ENCODE measurements around the gene SPDL1. TPM values are rescaled to one million over a fixed set of nuclear protein-coding genes. Genes with fewer than 3 reads are reported as not detected.

SPDL1 gene
- total RNA-seq, 8 experiments from 2014 or later: 16.2 to 42.6 (median 21.6) TPM

DNA sequence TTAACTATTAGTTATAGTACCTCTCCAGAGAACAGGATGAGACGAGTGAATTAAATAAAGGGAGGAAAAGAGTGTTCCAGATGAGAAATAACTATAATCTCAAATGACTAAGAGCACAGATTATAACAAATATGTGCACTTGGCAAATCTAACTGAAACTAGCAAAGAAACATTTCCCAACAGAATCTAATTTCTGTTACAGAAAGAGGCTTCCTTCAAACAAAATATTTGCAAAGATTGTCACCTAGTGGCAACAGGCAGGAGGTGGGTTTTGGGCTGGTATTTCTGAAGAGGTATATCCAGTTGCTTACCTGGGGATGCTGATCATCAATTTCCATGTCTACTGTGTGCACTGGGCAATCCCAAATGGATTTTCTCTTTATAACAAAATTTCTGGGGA is 5.6 kb upstream of the SPDL1 start:
- Histone ChIP-seq H3K4me3 (no peak overlapping the region), H3K4me1 (replicated peaks in 1 of 2) (peaks cover 0 to 3% of the 10 kb centered on the region in 2 donors), H3K27ac (no peak overlapping the region)
- in situ Hi-C loops (cut with MboI; ENCODE audit: low pct_unique_long_range_greater_than_20kb in 2 of 9, low sequenced_read_pairs in 9 of 9, unreplicated experiment in 9 of 9): no loop called here
- WGBS, 10 experiments: 0 to 62% (median 22%) methylated on average over 1 of the region's 1 CpG; no CpG with 5 or more reads in 3 of the 10 experiments
- ATAC-seq (replicated peaks in 6 of 8): no peak

DNA sequence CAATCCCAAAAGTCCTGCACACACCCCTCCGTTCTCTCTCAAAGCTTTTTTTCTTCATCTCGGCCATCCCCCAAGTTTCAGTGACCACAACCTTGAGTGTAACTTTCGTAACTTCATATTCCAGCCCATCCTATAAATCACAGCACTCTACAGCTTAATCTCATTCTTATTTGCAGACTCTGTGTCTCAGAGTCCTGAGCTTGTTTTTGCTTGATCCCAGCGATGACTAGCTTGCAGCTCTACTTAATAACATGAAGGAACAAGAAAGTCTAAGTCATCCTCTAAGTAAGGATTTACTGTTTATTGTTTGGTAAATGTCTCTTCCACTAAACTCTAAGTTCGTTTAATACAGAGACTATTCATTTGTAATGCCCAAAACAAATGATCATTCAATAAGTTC is 2.6 kb upstream of the SPDL1 start:
- no peak for ATAC-seq (replicated peaks in 6 of 8)
- in situ Hi-C loops (cut with MboI; ENCODE audit: low pct_unique_long_range_greater_than_20kb in 2 of 9, low sequenced_read_pairs in 9 of 9, unreplicated experiment in 9 of 9): no loop called here
- Histone ChIP-seq H3K4me3 (no peak overlapping the region), H3K4me1 (replicated peaks in 1 of 2) (peaks cover 0 to 8% of the 10 kb centered on the region in 2 donors), H3K27ac (no peak overlapping the region)
- WGBS, 10 experiments: 13 to 100% (median 50%) methylated on average over 2 to 5 of the region's 5 CpGs; no CpG with 5 or more reads in 1 of the 10 experiments

DNA sequence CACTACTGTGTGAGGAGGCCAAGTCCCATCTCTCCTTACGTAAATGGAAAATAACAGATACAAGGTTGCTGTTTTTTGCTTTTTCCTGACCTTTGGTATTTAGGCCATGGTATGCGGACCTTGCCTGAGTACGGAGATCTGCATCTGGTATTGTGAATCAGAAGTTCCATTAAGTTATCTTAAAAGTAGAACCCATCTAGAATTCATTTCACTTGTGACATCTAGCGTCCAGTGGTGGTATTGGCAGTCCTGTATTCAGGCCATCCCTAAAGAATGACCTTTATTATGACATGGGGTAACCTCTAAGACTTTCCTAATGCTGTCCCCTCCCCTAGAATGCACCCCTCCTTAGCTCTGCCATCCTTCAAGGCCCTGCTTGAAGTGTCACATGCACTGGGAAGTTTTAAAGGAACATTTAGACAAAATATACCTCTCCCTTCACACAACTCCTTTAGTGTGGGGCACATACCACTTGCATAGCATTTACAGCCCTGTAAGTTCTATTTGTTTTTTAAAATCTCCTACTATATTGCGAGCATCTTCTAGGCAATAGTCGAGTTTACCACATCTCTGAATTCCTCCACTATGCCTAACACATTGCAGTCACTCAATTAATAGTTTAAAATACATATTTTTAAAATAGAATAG is 1.9 kb upstream of the SPDL1 start:
- in situ Hi-C loops (cut with MboI; ENCODE audit: low pct_unique_long_range_greater_than_20kb in 2 of 9, low sequenced_read_pairs in 9 of 9, unreplicated experiment in 9 of 9): no loop called here
- Histone ChIP-seq H3K4me3 (no peak overlapping the region), H3K4me1 (replicated peaks in 1 of 2) (peaks cover 0 to 8% of the 10 kb centered on the region in 2 donors), H3K27ac (no peak overlapping the region)
- 0 to 33% (median 6%) methylated on average over 1 to 6 of the region's 6 CpGs; no CpG with 5 or more reads in 1 of the 10 experiments for WGBS, 10 experiments
- ATAC-seq (replicated peaks in 6 of 8): peak in 3 of 8 experiments; percentile 10 to 20 (median 12)

DNA sequence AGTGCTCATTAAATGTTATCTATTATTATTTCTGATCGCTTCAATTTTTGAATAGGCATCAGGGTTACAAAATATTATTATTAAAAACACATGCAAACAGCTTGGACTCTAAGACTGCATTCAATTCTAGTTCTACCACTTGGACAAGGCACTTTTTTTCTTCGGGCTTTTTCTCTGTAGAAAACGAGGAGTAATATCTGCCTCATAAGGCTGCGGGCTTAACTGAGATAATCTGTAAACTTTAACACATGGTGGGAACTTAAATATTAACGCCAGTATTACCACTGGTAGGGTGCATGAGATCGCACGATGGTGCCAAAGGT is 511 bp upstream of the SPDL1 start:
- in situ Hi-C loops (cut with MboI; ENCODE audit: low pct_unique_long_range_greater_than_20kb in 2 of 9, low sequenced_read_pairs in 9 of 9, unreplicated experiment in 9 of 9): no loop called here
- peak overlapping the region in 1 of 2 donors; percentile 9 for H3K27ac ChIP-seq
- WGBS, 10 experiments: 0 to 20% (median 4%) methylated on average over 1 to 7 of the region's 7 CpGs
- ATAC-seq (replicated peaks in 6 of 8): peak in 6 of 8 experiments; percentile 18 to 38 (median 29)
- peaks cover 0 to 8% of the 10 kb centered on the region in 2 donors for H3K4me1 ChIP-seq (replicated peaks in 1 of 2)
- peak overlapping the region; percentile 65 to 99 (median 94) for H3K4me3 ChIP-seq

DNA sequence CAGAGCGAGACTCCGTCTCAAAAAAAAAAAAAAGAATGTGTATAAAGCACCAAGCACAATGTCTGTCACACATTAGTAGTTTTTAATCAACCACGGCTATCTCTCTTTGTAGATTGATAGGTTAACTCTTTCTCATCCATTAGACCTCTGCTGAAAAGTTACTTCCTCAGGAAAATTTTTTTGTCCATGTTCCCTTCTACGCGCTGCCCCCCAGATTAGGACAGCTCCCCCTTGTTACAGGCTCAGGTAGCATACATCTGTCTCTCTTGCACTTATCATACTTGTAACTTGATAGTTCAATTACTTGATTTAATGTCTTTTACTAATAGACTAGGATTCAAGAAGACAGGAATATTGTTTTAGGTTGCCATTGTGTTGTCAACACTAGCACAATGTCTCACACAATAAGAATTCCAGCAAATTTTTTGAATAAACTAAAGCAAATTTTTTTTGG is 1.5 kb downstream of the SPDL1 start:
- no peak overlapping the region for H3K27ac ChIP-seq

DNA sequence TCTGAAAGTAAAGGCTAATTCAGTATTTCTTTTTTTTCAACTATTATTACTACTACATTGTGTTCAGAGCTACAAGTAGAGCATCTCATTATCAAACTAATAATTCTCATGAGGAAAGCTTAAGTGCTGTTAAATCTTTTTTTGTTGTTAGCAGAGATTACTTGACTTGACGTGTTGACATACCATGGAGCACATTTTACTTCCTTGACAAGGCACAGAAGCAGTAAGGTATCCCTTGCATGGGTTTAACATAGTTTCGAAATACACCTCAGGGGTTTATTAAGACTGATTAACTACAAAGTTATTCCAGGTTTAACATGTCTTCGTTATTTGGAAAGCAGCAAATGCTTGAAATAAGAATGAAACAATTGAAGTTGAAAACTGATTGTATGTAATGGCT is 7.0 kb downstream of the SPDL1 start:
- no peak for ATAC-seq (replicated peaks in 6 of 8)
- WGBS, 10 experiments: 80 to 100% (median 96%) methylated on average over 1 to 3 of the region's 3 CpGs
- no peak overlapping the region for H3K27ac ChIP-seq
- no peak overlapping the region for H3K4me3 ChIP-seq
- no peaks in the 10 kb centered on the region for H3K4me1 ChIP-seq (replicated peaks in 1 of 2)
- in situ Hi-C loops (cut with MboI; ENCODE audit: low pct_unique_long_range_greater_than_20kb in 2 of 9, low sequenced_read_pairs in 9 of 9, unreplicated experiment in 9 of 9): no loop called here

More for the DNA sequence above, 1.5 kb downstream of the SPDL1 start:
- no peak for ATAC-seq (replicated peaks in 6 of 8)
- H3K4me3 ChIP-seq: peak overlapping the region in 4 of 5 donors; percentile 75 to 99 (median 94)
- peaks cover 0 to 8% of the 10 kb centered on the region in 2 donors for H3K4me1 ChIP-seq (replicated peaks in 1 of 2)
- in situ Hi-C loops (cut with MboI; ENCODE audit: low pct_unique_long_range_greater_than_20kb in 2 of 9, low sequenced_read_pairs in 9 of 9, unreplicated experiment in 9 of 9): no loop called here
- 60 to 100% (median 83%) methylated on average over 1 to 3 of the region's 5 CpGs; no CpG with 5 or more reads in 2 of the 10 experiments for WGBS, 10 experiments

DNA sequence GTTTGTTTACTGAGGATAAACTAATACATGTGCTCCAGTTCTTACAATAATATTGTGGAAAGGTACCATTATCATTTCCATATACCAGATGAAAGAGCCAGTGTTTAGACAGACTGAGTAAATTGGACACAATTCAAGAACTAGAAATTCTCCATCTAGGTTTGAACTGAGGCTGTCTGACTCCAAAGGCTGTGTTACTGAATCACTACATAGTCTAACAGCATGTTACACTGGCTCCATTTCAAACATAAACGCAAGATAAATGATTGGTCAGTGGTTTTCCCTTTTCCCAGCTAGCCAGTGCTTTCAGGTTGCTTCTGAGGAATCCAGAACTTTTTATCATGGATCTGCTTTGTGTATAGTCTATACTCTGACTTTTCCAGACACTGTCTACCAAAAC is 8.1 kb downstream of the SPDL1 start:
- Histone ChIP-seq H3K4me3 (no peak overlapping the region), H3K4me1 (replicated peaks in 1 of 2) (no peaks in the 10 kb centered on the region), H3K27ac (no peak overlapping the region)
- ATAC-seq (replicated peaks in 6 of 8): no peak
- WGBS, 10 experiments: 0 to 60% (median 0%) methylated on average over 1 of the region's 1 CpG; no CpG with 5 or more reads in 3 of the 10 experiments
- in situ Hi-C loops (cut with MboI; ENCODE audit: low pct_unique_long_range_greater_than_20kb in 2 of 9, low sequenced_read_pairs in 9 of 9, unreplicated experiment in 9 of 9): no loop called here

DNA sequence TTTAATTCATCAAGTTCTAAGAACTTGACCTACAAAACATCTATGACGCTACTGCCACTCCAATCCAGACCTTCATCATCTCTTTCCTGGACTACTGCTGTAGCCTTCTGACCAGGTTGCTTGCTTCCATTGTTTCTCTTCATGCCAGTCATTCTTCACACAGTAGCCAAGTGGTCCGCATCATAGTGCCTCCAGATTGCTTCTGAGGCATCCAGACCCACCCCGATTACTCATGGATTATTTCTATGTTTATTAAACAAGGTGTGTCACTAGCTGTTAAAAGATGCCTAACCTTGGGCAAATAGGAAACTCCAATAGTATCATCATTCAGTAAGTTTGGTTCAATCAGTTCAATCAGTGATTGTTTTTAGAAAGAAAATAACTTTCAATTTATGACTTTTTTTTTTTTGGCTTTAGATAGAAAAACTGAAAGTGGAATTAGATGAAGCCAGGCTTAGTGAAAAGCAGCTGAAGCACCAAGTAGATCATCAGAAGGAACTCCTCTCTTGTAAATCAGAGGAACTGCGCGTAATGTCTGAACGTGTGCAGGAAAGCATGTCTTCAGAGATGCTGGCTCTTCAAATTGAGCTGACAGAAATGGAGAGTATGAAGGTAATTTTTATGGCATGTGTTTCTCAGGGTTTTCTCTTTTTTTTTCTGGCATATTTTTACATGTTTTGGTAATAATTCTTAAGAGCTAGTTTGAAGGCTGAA is 9.5 kb downstream of the SPDL1 start:
- Histone ChIP-seq H3K4me3 (no peak overlapping the region), H3K27ac (no peak overlapping the region), H3K4me1 (replicated peaks in 1 of 2) (no peaks in the 10 kb centered on the region)
- in situ Hi-C loops (cut with MboI; ENCODE audit: low pct_unique_long_range_greater_than_20kb in 2 of 9, low sequenced_read_pairs in 9 of 9, unreplicated experiment in 9 of 9): no loop called here
- WGBS, 10 experiments: 89 to 100% (median 95%) methylated on average over 3 to 6 of the region's 6 CpGs; no CpG with 5 or more reads in 1 of the 10 experiments
- ATAC-seq (replicated peaks in 6 of 8): no peak

DNA sequence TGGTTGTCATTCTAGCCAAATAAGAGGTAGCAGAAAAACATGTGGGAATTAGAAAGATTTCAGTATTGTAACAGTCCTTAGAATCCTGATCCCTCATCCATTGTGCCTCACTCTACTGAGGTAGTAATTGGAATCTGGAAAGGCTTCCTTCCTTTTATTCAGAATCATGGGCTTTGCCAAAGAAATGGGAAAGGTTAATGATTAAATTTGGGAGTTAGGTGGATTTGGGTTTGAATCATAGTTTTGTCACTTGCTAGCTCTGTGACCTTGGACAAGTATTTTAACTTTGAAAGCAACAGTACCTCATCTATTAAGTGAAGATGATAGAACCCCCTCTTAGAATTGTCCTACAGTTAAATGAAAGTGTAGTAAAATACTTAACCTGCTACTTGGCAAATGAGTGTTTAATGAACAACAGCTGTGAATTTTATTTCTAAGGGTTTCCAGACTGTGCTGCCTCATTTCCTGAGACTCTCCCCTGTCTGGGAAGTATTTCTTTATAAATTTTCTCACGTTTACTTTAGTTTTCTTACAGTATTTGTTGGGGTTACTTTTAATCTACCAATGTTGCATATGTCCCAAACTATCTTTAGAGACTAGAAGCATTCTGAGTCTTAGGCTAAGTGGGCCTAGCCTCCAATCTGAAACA is 11.7 kb downstream of the SPDL1 start:
- no peaks in the 10 kb centered on the region for H3K4me1 ChIP-seq (replicated peaks in 1 of 2)
- in situ Hi-C loops (cut with MboI; ENCODE audit: low pct_unique_long_range_greater_than_20kb in 2 of 9, low sequenced_read_pairs in 9 of 9, unreplicated experiment in 9 of 9): no loop called here
- WGBS, 10 experiments: 73 to 100% (median 85%) methylated on average over 1 of the region's 1 CpG; no CpG with 5 or more reads in 2 of the 10 experiments
- ATAC-seq (replicated peaks in 6 of 8): no peak
- no peak overlapping the region for H3K4me3 ChIP-seq
- no peak overlapping the region for H3K27ac ChIP-seq

DNA sequence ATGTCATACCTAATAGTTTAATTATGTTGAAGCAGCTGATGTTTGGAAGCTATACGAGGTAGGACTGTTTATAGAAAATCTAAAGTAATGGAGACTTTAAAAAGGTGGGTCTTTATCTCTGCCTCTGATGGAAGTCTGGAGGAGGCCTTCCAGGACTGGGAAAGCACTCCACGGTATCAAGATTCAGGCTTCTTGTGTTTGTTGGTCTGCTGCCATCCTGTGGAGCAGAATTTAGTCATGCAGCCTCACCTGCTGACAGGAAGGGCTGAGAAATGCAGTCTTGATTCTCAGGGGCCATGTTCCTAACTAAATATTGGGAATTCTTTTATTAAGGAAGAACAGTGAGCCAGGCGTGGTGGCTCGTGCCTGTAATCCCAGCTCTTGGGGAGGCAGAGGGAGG is 15.9 kb downstream of the SPDL1 start:
- no peak for ATAC-seq (replicated peaks in 6 of 8)
- WGBS, 10 experiments: 72 to 100% (median 98%) methylated on average over 1 to 4 of the region's 4 CpGs; no CpG with 5 or more reads in 2 of the 10 experiments
- no peaks in the 10 kb centered on the region for H3K4me1 ChIP-seq (replicated peaks in 1 of 2)
- in situ Hi-C loops (cut with MboI; ENCODE audit: low pct_unique_long_range_greater_than_20kb in 2 of 9, low sequenced_read_pairs in 9 of 9, unreplicated experiment in 9 of 9): no loop called here
- no peak overlapping the region for H3K27ac ChIP-seq
- no peak overlapping the region for H3K4me3 ChIP-seq

DNA sequence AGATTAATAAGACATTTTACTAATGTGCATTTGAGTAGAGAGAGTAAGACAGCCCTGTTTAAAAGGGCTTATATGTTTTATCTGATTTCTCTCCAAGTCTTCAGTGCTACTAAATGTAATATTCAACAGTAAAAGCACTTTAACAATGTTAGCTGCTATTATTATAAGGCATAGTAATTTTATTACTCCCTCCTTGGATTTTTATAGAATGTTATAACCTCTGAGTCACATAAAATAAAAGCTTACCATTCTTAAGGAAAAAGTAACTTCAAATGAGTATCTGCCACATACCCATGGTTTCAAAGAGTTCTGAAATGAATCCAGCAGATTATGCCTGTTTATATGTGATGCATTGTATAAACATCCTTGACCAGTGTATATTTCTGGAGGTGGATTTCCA is 19.0 kb downstream of the SPDL1 start:
- H3K4me1 ChIP-seq (replicated peaks in 1 of 2): no peaks in the 10 kb centered on the region
- in situ Hi-C loops (cut with MboI; ENCODE audit: low pct_unique_long_range_greater_than_20kb in 2 of 9, low sequenced_read_pairs in 9 of 9, unreplicated experiment in 9 of 9): no loop called here
- no peak for ATAC-seq (replicated peaks in 6 of 8)
- no peak overlapping the region for H3K4me3 ChIP-seq
- H3K27ac ChIP-seq: no peak overlapping the region

DNA sequence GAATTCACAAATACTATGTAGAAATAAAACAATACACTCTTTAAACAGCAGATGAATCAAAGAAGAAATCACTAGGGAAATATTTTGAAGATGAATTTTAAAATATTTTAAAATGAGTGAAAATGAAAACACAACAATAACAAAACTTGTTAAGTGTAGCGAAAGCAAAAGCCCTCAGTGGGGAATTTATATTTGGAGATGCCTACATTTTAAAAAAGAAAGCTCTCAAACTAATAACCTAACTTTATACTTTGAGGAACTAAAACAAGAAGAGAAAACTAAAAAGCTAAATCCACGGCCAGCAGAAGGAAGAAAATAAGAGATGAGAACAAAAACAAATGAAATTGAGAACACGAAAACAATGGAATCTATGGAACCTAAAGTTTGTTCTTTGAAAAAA is 22.7 kb downstream of the SPDL1 start:
- no peak for ATAC-seq (replicated peaks in 6 of 8)
- in situ Hi-C loops (cut with MboI; ENCODE audit: low pct_unique_long_range_greater_than_20kb in 2 of 9, low sequenced_read_pairs in 9 of 9, unreplicated experiment in 9 of 9): no loop called here
- H3K27ac ChIP-seq: no peak overlapping the region
- H3K4me3 ChIP-seq: no peak overlapping the region
- no peaks in the 10 kb centered on the region for H3K4me1 ChIP-seq (replicated peaks in 1 of 2)
- WGBS, 10 experiments: 86 to 100% (median 93%) methylated on average over 2 to 3 of the region's 3 CpGs

DNA sequence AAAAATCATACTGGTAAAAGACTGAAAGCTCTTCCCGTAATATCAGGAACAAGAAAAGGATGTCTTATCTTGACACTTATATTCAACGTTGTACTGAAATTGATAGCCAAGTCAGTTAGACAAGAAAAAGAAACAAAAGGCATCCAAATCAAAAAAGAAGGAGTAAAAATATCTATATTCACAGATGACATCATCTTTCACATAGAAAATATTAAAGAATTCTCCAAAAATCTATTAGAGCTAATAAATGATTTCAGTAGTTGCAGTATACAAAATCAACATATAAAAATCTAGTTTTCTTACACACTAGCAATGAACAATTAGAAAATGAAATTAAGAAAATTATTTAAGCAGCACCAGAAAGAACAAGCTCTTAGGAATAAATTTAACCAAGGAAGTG is 24.3 kb downstream of the SPDL1 start:
- ATAC-seq (replicated peaks in 6 of 8): no peak
- in situ Hi-C loops (cut with MboI; ENCODE audit: low pct_unique_long_range_greater_than_20kb in 2 of 9, low sequenced_read_pairs in 9 of 9, unreplicated experiment in 9 of 9): no loop called here
- H3K4me1 ChIP-seq (replicated peaks in 1 of 2): no peaks in the 10 kb centered on the region
- no peak overlapping the region for H3K4me3 ChIP-seq
- WGBS, 10 experiments: 68 to 97% (median 89%) methylated on average over 1 to 2 of the region's 2 CpGs
- no peak overlapping the region for H3K27ac ChIP-seq

Measured in motor neuron (in vitro differentiated cells).